ENCODE results near the gene SHB. TPM values are rescaled to one million over a fixed set of nuclear protein-coding genes. Genes with fewer than 3 reads are reported as not detected.

SHB gene
- total RNA-seq, 1 experiment from 2014 or later: 12.2 TPM

DNA sequence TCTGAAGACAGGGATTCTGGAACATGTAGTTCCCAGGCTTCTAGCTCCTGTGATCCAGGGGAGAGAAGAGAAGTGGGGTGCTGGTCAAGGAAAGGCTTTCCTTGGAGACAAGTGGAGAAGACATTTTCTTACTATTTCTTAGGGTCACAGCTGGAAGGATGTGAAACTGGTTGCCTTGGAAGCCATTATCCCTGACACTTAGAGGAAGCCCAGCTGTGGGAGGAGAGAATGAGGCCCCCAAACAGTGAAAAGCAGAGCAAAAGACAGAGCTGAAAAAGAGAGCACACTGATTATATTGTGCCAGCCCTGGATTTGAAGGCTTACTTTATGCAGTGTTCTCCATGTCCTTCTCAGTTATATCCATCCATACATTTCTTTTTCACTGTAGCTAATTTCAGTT lies 17.5 kb upstream of the SHB start:
- TF ChIP-seq FOXJ3 (CRISPR knock-in tag; IDR thresholded peaks at IDR 0.05; ENCODE audit: borderline replicate concordance): no peak
- TF ChIP-seq ZNF121 (CRISPR knock-in tag; IDR thresholded peaks at IDR 0.05): no peak
- no peak for TF ChIP-seq NR3C1 (CRISPR knock-in tag; conservative IDR thresholded peaks at IDR 0.05; ENCODE audit: low read depth)
- TF ChIP-seq ZNF396 (CRISPR knock-in tag; IDR thresholded peaks at IDR 0.05; ENCODE audit: borderline replicate concordance): no peak
- no peak for TF ChIP-seq MYBL2 (CRISPR knock-in tag; IDR thresholded peaks at IDR 0.05)
- no peak for TF ChIP-seq SMAD4 (CRISPR knock-in tag; IDR thresholded peaks at IDR 0.05)
- TF ChIP-seq, protein P1, sequence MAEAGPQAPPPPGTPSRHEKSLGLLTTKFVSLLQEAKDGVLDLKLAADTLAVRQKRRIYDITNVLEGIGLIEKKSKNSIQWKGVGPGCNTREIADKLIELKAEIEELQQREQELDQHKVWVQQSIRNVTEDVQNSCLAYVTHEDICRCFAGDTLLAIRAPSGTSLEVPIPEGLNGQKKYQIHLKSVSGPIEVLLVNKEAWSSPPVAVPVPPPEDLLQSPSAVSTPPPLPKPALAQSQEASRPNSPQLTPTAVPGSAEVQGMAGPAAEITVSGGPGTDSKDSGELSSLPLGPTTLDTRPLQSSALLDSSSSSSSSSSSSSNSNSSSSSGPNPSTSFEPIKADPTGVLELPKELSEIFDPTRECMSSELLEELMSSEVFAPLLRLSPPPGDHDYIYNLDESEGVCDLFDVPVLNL (CRISPR knock-in tag; IDR thresholded peaks at IDR 0.05; ENCODE audit: borderline replicate concordance, low read depth): no peak
- no peak for TF ChIP-seq ESRRA (CRISPR knock-in tag; IDR thresholded peaks at IDR 0.05; ENCODE audit: borderline replicate concordance)
- no peak for TF ChIP-seq IRF2 (CRISPR knock-in tag; IDR thresholded peaks at IDR 0.05; ENCODE audit: borderline replicate concordance, low read depth)
- no peak for TF ChIP-seq EMX1 (CRISPR knock-in tag; IDR thresholded peaks at IDR 0.05)
- ATAC-seq (no peak), DNase-seq (ENCODE audit: low spot score) (no peak)
- Mint-ChIP-seq H3K36me3 (no peaks in the 10 kb centered on the region), H3K4me1 (peaks cover 24% of the 10 kb centered on the region), H3K9me3 (no peaks in the 10 kb centered on the region), H3K27me3 (ENCODE audit: low read depth) (no peaks in the 10 kb centered on the region; the same call in 1 of the 2 replicates), H3K4me3 (no peak overlapping the region), H3K27ac (no peak overlapping the region)
- CTCF ChIA-PET: interaction anchor here (0.5 to 4.7 kb wide), 12 partner anchors 11 to 317 kb away, joined by 3 to 61 read pairs (median 3); no protein-coding TSS in a partner anchor
- POLR2A ChIA-PET: interaction anchor here (0.7 kb wide), 1 partner anchor 348 kb away, joined by 3 read pairs; no protein-coding TSS in a partner anchor

DNA sequence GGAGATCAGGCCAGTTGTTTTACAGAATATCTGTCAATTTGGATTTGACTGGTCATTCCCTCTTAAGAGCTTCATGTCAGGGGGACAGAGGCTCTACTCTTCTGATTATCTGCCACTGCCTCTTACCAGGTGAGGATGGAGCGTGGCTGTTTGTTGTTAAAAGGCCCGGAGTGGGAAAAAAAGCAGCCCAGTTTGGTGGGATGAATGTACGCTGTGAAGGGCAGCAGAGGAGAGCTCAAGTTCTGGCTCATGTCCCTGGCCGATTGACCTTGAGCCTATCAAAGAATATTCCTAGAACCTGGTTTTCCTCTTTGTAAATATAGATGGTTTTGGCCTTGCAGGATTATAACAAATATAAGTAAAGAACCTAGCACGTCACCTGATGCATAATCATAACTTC lies 16.3 kb upstream of the SHB start:
- H3K4me3 Mint-ChIP-seq: no peak overlapping the region
- CTCF ChIA-PET: interaction anchor here (1.1 to 1.4 kb wide), 3 partner anchors 68 to 172 kb away, joined by 3 to 9 read pairs (median 4); no protein-coding TSS in a partner anchor
- TF ChIP-seq, protein P2, sequence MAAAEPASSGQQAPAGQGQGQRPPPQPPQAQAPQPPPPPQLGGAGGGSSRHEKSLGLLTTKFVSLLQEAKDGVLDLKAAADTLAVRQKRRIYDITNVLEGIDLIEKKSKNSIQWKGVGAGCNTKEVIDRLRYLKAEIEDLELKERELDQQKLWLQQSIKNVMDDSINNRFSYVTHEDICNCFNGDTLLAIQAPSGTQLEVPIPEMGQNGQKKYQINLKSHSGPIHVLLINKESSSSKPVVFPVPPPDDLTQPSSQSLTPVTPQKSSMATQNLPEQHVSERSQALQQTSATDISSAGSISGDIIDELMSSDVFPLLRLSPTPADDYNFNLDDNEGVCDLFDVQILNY (CRISPR knock-in tag; IDR thresholded peaks at IDR 0.05): no peak
- no peak for TF ChIP-seq CBFB (CRISPR knock-in tag; IDR thresholded peaks at IDR 0.05; ENCODE audit: low read depth)
- no peak for TF ChIP-seq ZNF671 (CRISPR knock-in tag; IDR thresholded peaks at IDR 0.05)
- TF ChIP-seq, protein P3, sequence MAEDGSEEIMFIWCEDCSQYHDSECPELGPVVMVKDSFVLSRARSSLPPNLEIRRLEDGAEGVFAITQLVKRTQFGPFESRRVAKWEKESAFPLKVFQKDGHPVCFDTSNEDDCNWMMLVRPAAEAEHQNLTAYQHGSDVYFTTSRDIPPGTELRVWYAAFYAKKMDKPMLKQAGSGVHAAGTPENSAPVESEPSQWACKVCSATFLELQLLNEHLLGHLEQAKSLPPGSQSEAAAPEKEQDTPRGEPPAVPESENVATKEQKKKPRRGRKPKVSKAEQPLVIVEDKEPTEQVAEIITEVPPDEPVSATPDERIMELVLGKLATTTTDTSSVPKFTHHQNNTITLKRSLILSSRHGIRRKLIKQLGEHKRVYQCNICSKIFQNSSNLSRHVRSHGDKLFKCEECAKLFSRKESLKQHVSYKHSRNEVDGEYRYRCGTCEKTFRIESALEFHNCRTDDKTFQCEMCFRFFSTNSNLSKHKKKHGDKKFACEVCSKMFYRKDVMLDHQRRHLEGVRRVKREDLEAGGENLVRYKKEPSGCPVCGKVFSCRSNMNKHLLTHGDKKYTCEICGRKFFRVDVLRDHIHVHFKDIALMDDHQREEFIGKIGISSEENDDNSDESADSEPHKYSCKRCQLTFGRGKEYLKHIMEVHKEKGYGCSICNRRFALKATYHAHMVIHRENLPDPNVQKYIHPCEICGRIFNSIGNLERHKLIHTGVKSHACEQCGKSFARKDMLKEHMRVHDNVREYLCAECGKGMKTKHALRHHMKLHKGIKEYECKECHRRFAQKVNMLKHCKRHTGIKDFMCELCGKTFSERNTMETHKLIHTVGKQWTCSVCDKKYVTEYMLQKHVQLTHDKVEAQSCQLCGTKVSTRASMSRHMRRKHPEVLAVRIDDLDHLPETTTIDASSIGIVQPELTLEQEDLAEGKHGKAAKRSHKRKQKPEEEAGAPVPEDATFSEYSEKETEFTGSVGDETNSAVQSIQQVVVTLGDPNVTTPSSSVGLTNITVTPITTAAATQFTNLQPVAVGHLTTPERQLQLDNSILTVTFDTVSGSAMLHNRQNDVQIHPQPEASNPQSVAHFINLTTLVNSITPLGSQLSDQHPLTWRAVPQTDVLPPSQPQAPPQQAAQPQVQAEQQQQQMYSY (CRISPR knock-in tag; IDR thresholded peaks at IDR 0.05): no peak
- no peak for TF ChIP-seq SMAD3 (CRISPR knock-in tag; IDR thresholded peaks at IDR 0.05; ENCODE audit: borderline replicate concordance)
- TF ChIP-seq TEAD1 (CRISPR knock-in tag; IDR thresholded peaks at IDR 0.05): no peak
- no peak for TF ChIP-seq KAT7 (CRISPR knock-in tag; IDR thresholded peaks at IDR 0.05; ENCODE audit: borderline replicate concordance)
- TF ChIP-seq, protein P4, sequence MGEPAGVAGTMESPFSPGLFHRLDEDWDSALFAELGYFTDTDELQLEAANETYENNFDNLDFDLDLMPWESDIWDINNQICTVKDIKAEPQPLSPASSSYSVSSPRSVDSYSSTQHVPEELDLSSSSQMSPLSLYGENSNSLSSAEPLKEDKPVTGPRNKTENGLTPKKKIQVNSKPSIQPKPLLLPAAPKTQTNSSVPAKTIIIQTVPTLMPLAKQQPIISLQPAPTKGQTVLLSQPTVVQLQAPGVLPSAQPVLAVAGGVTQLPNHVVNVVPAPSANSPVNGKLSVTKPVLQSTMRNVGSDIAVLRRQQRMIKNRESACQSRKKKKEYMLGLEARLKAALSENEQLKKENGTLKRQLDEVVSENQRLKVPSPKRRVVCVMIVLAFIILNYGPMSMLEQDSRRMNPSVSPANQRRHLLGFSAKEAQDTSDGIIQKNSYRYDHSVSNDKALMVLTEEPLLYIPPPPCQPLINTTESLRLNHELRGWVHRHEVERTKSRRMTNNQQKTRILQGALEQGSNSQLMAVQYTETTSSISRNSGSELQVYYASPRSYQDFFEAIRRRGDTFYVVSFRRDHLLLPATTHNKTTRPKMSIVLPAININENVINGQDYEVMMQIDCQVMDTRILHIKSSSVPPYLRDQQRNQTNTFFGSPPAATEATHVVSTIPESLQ (CRISPR knock-in tag; IDR thresholded peaks at IDR 0.05): no peak
- TF ChIP-seq, protein P5, sequence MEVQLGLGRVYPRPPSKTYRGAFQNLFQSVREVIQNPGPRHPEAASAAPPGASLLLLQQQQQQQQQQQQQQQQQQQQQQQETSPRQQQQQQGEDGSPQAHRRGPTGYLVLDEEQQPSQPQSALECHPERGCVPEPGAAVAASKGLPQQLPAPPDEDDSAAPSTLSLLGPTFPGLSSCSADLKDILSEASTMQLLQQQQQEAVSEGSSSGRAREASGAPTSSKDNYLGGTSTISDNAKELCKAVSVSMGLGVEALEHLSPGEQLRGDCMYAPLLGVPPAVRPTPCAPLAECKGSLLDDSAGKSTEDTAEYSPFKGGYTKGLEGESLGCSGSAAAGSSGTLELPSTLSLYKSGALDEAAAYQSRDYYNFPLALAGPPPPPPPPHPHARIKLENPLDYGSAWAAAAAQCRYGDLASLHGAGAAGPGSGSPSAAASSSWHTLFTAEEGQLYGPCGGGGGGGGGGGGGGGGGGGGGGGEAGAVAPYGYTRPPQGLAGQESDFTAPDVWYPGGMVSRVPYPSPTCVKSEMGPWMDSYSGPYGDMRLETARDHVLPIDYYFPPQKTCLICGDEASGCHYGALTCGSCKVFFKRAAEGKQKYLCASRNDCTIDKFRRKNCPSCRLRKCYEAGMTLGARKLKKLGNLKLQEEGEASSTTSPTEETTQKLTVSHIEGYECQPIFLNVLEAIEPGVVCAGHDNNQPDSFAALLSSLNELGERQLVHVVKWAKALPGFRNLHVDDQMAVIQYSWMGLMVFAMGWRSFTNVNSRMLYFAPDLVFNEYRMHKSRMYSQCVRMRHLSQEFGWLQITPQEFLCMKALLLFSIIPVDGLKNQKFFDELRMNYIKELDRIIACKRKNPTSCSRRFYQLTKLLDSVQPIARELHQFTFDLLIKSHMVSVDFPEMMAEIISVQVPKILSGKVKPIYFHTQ (CRISPR knock-in tag; IDR thresholded peaks at IDR 0.05): no peak
- no peak for TF ChIP-seq ATF1 (CRISPR knock-in tag; IDR thresholded peaks at IDR 0.05)
- TF ChIP-seq, protein P6, sequence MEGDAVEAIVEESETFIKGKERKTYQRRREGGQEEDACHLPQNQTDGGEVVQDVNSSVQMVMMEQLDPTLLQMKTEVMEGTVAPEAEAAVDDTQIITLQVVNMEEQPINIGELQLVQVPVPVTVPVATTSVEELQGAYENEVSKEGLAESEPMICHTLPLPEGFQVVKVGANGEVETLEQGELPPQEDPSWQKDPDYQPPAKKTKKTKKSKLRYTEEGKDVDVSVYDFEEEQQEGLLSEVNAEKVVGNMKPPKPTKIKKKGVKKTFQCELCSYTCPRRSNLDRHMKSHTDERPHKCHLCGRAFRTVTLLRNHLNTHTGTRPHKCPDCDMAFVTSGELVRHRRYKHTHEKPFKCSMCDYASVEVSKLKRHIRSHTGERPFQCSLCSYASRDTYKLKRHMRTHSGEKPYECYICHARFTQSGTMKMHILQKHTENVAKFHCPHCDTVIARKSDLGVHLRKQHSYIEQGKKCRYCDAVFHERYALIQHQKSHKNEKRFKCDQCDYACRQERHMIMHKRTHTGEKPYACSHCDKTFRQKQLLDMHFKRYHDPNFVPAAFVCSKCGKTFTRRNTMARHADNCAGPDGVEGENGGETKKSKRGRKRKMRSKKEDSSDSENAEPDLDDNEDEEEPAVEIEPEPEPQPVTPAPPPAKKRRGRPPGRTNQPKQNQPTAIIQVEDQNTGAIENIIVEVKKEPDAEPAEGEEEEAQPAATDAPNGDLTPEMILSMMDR (IDR thresholded peaks at IDR 0.05): no peak
- TF ChIP-seq ZNF416 (CRISPR knock-in tag; IDR thresholded peaks at IDR 0.05): no peak
- TF ChIP-seq, protein P7, sequence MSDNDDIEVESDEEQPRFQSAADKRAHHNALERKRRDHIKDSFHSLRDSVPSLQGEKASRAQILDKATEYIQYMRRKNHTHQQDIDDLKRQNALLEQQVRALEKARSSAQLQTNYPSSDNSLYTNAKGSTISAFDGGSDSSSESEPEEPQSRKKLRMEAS (CRISPR knock-in tag; IDR thresholded peaks at IDR 0.05): no peak
- no peak for TF ChIP-seq ELF4 (CRISPR knock-in tag; IDR thresholded peaks at IDR 0.05; ENCODE audit: low read depth)

More for the DNA sequence above, 16.3 kb upstream of the SHB start:
- Mint-ChIP-seq H3K27me3 (ENCODE audit: low read depth) (no peaks in the 10 kb centered on the region; the same call in 1 of the 2 replicates), H3K36me3 (no peaks in the 10 kb centered on the region), H3K4me1 (peaks cover 17% of the 10 kb centered on the region), H3K9me3 (no peaks in the 10 kb centered on the region), H3K27ac (no peak overlapping the region)
- DNase-seq (ENCODE audit: low spot score): no peak
- ATAC-seq: no peak
- POLR2A ChIA-PET: no interaction called here

Measured in WTC11 (cell line).